HPDE6-E6E7 (cell line): ENCODE results near the gene RFC3.

Experiments
- DNase-seq: peaks from one replicate; pipeline ENCODE4 v3.0.0; 2011; ENCODE audit warnings: missing footprints; ENCODE audit errors: extremely low spot score

Gene RFC3

DNA sequence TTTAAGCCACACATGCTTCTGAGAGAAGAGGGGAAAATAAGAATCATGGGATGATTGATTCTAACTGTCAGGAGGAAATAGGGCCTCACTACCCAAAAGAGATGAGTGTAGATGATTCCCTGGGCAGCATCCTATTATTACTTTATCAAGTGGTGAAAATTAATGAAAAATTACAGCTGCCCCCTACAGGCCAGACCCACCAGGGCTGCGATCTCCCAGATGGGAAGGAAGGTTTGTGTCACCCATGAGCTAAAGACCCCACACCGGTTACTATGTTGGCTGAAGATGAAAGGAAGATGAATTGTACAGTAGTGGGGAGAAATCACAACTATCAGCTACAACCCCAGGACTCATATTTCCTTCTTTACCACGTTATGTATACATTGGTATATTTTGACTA lies 49.5 kb downstream of the RFC3 start:
- DNase-seq = no peak

DNA sequence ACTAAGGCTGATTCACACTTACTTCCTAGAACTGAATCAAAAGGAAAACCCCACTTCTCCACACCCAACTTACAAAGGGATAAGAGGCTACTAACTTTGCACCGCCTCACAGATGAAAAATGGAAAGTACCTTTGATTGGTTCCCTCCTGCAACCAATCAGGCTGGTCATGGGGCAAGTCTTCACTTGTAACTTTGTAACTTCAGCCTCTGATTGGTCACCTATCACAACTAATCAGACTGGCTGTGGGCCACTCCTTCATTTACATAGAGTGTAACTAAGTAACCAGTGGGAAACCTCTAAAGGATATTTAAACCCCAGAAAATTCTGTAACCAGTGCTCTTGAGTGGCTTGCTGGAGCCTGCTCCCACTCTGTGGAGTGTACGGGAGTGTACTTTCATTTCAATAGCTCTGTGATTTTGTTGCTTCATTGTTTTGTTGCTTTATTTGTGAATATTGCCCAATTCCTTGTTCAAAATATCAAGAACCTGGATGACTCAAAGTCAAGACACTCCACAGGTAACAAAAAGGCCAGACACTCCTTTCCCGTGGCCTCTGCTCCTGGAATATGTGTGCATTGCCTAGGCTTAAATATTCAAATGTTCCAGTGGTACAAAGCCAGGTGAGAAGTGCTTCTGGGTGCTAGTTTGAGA lies 50.5 kb downstream of the RFC3 start:
- no peak for DNase-seq

DNA sequence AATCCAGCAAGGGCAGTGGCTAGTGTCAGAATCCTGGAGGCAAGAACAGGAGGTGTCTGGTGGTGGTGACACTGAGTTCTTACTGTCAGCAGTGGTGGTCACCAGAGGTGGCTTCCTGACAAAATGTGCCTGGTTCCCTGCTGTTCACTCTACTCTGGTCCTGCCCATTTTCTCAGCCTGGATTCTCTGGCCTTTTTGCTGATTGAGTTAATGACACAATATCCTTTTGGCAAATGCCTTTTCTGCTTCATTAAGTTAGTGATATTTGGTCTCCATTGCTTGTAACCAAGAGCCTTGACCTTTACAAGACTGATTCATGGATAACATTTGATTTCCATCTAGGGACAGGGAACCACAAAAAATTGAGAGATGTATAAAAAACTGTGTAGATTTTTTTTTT lies 51.1 kb downstream of the RFC3 start:
- no peak for DNase-seq

DNA sequence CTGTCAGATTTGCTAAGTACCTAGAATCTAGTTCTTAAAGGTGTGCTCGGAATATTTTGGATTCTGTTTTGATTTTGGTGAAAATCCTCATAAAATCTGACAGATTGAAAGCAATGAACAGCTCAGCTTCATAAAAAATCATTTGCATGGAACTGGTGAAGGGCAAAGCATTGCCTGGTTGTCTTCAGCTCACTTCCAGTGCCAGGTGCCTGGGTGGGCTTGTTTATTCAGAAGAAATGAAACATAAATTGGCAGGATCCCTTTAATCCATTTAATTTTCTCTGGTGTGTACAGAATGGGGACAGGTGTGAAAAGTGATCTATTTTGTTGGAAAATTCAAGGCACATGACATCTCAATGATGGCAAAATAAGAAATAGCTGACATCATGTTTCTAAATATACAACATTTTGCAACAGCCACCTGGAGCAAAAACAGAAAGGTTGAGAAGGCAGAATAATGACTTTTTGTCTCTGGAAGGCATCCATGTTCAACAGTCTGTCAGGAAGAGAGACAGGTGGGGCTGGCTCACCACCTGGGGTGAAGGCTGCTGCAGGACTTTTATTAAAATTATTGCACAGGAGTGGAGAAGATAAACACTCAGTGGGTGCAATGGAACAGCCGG lies 52.2 kb downstream of the RFC3 start:
- no peak for DNase-seq

DNA sequence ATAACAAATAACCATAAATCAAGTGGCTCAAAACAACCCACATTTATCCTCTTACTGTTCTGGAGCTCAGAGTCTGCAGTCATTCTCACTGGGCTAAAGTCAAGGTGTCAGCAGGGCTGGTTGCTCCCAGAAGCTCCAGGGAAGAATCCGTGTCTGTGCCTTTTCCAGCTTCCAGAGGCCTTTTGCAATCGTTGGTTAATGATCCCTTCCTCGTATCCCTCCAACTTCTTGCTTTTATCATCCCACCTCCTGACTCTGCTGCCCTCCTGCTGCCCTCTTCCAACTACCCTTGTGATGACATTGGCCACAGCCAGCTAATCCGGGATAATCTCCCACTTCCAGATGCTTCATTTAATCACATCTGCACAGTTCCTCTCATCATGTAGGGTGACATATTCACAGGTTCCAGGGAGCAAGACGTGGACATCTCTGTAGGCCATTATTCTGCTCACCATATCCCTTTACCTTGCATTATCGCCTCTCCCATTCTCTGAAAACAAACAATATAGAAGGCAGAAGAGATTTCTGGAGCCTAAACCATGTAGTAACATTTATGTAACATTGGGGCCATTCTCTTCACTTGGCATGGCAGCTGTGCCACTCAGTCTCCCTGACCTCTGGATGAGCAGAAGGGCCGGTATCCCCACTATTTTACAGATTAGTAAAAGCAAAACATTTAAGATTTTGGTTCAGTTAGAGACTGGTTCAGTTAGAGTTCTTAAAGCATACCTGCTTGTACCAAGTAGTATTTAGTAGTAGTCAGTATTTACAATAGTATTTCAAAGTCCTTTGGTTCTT lies 53.5 kb downstream of the RFC3 start:
- DNase-seq = no peak

DNA sequence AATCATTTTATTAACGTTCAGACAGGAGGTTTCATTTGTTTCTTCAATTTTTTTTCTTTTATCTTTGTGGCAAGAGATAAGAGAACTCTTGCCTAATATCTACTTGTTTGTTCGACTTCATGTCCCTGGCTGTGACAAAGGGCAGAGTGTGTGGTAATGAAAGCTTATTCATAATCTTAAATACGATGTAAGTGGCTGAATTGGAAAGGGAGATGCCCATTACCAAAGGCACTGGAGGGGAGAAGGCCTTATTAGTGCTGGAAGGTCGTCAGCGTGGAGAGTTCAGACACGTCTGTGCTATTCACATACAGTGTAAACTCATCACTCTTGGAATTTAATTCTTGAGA lies 54.0 kb downstream of the RFC3 start:
- DNase-seq = no peak

DNA sequence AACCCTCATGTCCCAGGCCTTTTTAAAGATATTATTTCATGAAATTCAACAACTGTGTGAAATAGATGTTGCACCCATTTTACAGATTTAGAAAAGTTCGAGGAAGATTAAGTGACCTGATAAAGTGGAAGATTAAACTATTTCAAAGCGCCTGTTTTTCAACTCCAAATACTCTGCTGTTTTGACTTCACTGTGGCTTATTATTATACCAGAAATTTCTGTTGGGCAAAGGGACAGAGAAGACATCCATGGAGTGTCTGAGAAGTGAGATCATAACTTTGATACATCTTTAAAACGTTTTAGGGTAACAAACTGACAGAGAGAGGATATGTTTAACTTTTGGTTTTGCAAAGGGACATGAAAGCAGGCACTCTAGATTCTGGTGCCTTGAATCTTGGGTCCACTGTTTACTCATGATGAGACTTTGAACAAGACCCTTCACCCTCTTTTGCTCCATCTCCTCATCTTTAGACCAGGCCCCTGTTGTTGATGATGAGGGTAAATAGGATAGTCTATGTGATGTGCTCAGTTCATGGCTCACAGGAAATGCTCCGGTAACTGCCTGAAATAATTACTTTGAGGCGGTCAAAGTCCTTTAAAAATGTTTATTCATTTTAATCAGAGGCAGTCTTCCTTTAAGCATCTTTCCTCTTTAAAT lies 55.4 kb downstream of the RFC3 start:
- DNase-seq = no peak

DNA sequence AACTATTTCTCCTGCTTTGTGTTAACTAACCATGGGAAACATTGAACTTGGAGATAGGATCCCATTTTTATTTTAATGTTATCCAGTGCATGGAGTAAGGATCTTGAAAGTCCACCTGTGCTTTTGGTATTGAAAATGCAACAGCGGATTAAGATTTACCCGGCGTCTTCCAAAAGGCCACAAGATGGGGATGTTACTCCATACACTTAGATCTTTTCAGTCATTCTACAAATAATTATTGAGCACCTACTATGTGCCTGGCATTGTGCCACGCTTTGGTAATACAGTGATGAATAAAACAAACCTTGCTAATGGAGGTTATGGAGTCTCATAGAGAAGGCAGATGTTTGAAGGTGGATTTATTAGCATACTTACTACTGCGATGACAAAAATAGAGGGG lies 56.9 kb downstream of the RFC3 start:
- DNase-seq = no peak

DNA sequence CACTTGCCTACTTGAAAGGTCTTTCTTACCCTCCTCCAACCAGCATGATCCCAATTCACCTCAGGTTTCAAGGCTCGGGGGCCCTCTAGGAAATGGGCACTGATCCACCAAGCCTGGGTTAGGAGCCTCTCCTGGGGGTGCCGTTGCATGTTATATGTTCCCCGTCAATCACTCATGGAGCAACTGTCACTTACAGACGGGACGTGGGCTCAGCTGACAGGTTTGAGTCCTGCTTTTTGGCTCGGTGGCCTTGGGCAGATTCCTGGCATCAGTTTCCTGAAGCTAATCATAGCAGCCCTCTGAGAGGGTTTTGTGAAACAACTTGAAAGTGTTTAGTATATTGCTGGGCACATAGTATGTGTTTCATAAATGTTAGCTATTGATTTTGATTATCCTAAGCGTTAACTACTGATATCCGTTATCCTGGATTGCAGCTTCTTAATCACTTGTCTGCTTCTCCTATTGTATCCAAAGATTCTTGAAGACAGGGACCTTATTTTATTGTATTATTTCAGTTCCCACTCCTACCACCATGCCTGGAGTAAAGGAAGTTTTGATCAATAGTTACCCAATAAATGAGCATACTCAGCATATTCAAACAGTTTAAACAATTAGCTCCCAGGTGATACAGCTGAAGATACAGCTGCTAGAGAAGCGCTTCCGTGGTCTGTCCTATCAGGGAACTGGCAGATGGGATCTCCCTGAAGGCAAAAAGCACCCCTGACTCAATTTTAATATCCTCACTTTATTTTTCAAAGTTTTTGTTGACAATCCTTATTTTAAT lies 57.9 kb downstream of the RFC3 start:
- DNase-seq = no peak

DNA sequence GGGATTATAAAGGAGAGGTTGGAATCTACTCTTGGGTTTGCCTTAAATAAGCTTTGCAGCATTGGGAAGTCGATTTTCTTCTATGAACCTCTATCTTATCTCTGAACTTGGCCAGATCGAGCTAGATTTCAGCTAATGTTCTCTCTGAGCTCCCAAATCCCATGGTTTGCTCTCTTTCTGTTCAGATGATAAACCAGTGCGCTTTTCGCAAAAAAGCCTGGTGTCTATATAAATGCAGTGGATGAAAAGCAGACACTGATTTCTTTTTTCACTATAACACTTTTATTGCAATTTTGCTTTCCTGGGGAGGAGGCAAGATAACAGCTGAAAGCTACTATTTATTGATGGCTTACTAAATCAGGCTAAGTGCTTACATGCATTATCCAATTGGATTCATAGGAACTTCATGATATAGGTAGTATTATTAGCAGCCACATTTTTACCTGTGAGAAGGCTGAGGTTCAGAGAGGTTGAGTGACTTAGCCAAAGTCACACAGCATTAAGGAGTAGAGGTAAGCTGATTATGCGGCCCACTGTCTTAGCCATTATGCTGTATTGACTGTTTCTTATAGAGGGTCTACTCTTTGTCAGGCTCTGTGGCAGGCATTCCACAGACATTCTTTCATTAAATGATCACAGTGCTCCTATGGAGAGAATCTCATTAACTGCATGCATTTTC lies 58.9 kb downstream of the RFC3 start:
- DNase-seq = no peak

DNA sequence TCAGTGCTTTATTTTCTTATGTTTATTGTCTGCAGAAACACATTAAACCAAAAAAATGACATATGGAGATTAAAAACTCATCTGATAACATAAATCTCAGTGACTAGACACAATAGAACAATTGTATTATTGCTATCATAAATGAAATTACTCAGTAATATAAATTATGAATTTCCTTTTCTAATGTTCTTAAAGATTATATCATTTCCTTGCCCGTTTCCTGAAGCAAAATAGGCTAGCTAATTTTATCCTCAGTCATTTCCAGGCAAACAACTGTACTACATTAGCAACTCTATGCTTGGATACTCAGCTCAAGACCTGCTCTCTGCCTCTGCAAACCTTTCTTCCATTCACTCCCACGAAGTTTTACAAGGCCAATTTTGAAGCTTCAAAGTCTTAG lies 61.2 kb downstream of the RFC3 start:
- no peak for DNase-seq

DNA sequence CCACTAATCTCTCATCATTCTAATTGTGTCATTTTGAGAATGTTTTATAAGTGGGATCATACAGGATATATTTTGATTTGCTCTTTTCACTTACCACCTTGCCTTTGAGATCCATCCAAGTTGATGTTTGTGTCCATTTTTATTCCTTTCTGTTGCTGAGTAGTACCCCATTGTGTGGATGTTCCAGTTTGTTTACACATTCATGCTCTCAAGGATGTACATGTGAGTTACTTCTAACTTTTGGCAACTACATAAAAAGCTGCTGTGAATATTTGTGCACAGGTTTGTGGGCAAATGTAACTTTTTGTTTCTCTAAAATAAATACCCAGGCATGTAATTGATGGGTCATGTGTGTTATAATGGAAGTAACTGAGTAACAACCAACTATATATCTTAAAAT lies 64.9 kb downstream of the RFC3 start:
- DNase-seq = no peak

DNA sequence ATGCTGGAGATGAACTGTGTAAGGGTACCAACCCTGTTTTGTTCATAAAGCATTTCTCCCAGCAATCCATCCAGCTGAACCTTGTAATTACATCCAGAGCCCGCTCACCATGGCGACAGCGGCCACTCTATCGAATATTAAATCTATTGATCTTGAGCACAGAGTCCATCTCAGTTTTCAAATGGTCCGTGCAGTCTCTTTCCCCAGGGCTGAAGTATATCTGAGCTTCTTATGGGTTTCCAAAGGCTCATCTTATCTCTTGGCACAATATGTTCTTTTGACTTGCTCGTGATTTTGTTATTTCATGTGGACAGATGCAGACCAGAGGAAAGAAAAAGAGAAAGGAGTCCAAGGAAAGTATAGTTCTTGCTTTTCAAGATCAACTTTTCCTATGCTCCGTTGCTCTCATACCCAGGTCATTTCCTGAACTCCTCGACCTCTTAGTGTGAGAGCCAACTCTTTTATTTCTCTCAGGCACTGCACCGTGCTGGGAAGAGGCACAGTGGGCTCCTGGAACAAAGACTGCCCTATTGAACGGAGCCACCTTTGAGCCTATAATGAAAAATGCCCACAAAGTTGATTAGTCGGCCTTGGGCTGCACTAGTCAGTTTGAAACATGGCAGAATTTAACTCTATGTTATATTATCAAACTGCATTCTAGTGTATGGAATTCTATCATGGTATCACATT lies 66.7 kb downstream of the RFC3 start:
- no peak for DNase-seq
